G401.6 (cell line): ENCODE measurements around the gene GPR137C.

Experiments used
- FAIRE-seq: peaks from 2 replicates; lab custom pipeline; 2012; peaks lifted over from hg19 to GRCh38; lab: Jason Lieb, UNC

The GPR137C gene

DNA sequence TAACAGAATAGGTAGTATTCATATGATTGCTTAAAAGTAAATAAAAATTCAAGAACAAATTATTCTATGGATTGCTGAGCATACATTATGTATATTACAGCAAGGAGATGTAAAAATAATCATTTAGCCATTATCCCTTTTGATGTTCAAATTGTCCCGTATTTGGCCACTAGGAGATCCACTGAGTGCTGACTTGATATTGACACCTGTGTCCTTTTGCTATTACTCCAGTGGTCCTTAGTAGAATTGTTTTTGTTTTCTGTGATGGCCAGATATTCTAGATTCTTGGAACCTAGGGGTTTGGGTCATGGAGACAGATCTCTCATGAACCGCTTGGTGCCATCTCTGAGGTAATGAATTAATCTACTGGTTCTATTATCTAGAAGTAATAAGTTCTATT lies 126.0 kb downstream of the GPR137C start:
- FAIRE-seq, result peak; percentile 39

DNA sequence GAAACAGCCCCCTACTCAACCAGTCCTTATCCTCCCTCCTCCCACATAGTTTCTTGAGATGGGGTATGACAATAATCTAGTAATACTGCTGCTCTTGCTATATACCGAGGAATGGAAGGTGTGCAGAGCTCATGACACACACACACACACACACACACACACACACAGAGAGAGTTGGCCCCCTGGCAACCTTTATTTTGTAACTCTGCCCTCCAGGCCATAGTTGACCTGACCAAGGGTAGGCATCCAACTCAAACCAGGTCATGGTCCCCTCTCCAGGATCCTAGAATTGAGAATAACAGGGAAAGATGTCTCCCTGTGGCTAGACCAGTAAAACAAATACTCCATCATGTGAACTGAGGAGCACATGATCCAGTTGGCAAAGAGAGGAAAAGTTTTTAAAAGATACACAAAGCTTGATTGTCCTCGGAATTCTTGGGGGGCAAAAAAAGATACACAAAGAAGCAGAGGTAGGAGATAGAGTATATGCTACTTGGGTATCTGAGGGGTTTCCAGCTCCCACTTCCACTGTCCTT lies 131.4 kb downstream of the GPR137C start:
- no peak for FAIRE-seq

GRCh38 chr14:52686176-52686575 lies 133.5 kb downstream of the GPR137C start:
- no peak for FAIRE-seq
